BJ (cell line): ENCODE results near the gene RET. TPM values are rescaled to one million over a fixed set of nuclear protein-coding genes. Genes with fewer than 3 reads are reported as not detected.

Source experiments
- CTCF ChIA-PET: fragments of 350-600 bp; formaldehyde crosslinking; extraction: SDS; loops from one replicate; lab custom pipeline; 2021; ENCODE audit warnings: antibody characterized with exemption, inconsistent platforms; lab: Yijun Ruan, JAX
- POLR2A ChIA-PET: fragments of 300-600 bp; sonication (Branson Sonifier 250); formaldehyde crosslinking; extraction: SDS; loops from one replicate; lab custom pipeline; 2021; ENCODE audit warnings: antibody characterized with exemption; lab: Charles Lee
- DNase-seq: peaks from one replicate; pipeline ENCODE4 v3.0.0-alpha.2; 2011; ENCODE audit warnings: low read depth
- H3K27me3 ChIP-seq: 2 replicates; pipeline ENCODE4 v1.6.0; 2011; ENCODE audit warnings: low read length; ENCODE audit not compliant: control insufficient read depth, insufficient read depth
- H3K36me3 ChIP-seq: 2 replicates; pipeline ENCODE4 v1.5.1; 2011; ENCODE audit warnings: low read length; ENCODE audit not compliant: control insufficient read depth, insufficient read depth
- H3K4me3 ChIP-seq: 2 replicates; pipeline ENCODE4 v1.5.1; 2011; ENCODE audit warnings: low read depth, mild to moderate bottlenecking, control low read depth, low read length
- CTCF ChIP-seq: IDR thresholded peaks from 2 replicates; pipeline ENCODE4 v1.5.1; 2011; ENCODE audit warnings: low read depth, mild to moderate bottlenecking, control low read depth, inconsistent platforms, low read length, moderate library complexity; ENCODE audit not compliant: insufficient read depth
- polyA plus RNA-seq: library from polyadenylated mRNA; depleted of rRNA; stranded (reverse); fragments of >200 nt; gene quantifications from 2 replicates; pipeline ENCODE4 v1.2.3, GENCODE V29; 2011

RET gene
- polyA plus RNA-seq, 1 experiment = 0.29 TPM

- CTCF ChIA-PET = interaction anchor here (1.2 kb wide), 1 partner anchor 10 kb away, joined by 4 read pairs; no protein-coding TSS in a partner anchor
- POLR2A ChIA-PET = no interaction called here
- peaks cover 7% of the 10 kb centered on the region for H3K27me3 ChIP-seq
- no peak for DNase-seq
- no peak for TF ChIP-seq CTCF
- no peaks in the 10 kb centered on the region for H3K36me3 ChIP-seq
- H3K4me3 ChIP-seq = no peak overlapping the region
Observed at GRCh38 chr10:43122826-43123225, 46.0 kb downstream of the RET start.

GRCh38 chr10:43123361-43124093 lies 46.7 kb downstream of the RET start:
- no peak for DNase-seq
- POLR2A ChIA-PET = no interaction called here
- H3K4me3 ChIP-seq = no peak overlapping the region
- H3K27me3 ChIP-seq = peaks cover 7% of the 10 kb centered on the region
- CTCF ChIA-PET = no interaction called here
- no peaks in the 10 kb centered on the region for H3K36me3 ChIP-seq
- TF ChIP-seq CTCF = no peak

- TF ChIP-seq CTCF = no peak
- ChIA-PET POLR2A (no interaction called here), CTCF (no interaction called here)
- Histone ChIP-seq H3K36me3 (no peaks in the 10 kb centered on the region), H3K27me3 (peaks cover 7% of the 10 kb centered on the region), H3K4me3 (no peak overlapping the region)
- DNase-seq = no peak
Observed at GRCh38 chr10:43124094-43124521, 47.2 kb downstream of the RET start.

- CTCF ChIA-PET = no interaction called here
- no peak overlapping the region for H3K4me3 ChIP-seq
- POLR2A ChIA-PET = no interaction called here
- H3K36me3 ChIP-seq = no peaks in the 10 kb centered on the region
- TF ChIP-seq CTCF = no peak
- DNase-seq = no peak
- H3K27me3 ChIP-seq = peaks cover 7% of the 10 kb centered on the region
Observed at GRCh38 chr10:43124574-43125273, 47.9 kb downstream of the RET start.

- POLR2A ChIA-PET = no interaction called here
- H3K4me3 ChIP-seq = no peak overlapping the region
- no peak for TF ChIP-seq CTCF
- no peaks in the 10 kb centered on the region for H3K36me3 ChIP-seq
- no peak for DNase-seq
- H3K27me3 ChIP-seq = peaks cover 7% of the 10 kb centered on the region
- CTCF ChIA-PET = no interaction called here
Observed at GRCh38 chr10:43125274-43125845, 48.5 kb downstream of the RET start.
